Pancreas (tissue), 10 donors: ENCODE data around the gene SPG21. TPM values are rescaled to one million over a fixed set of nuclear protein-coding genes. Genes with fewer than 3 reads are reported as not detected.
A peak's percentile ranks its signal among the peaks of the same experiment; 100 is the strongest.

Experiments used
- ATAC-seq, 4 donors: fragments of 200-7000 bp; cut with Tn5 transposase; one replicate each; pipeline versions ENCODE4 v1.8.0 to v1.9.1; 2020; ENCODE audit warnings: mild to moderate bottlenecking in 4 of 4, moderate library complexity in 4 of 4
- DNase-seq, 6 donors: peaks; one replicate each; pipeline ENCODE4 v3.0.0-alpha.2; 2020
- FAIRE-seq: peaks from 2 replicates; lab custom pipeline; 2012; peaks lifted over from hg19 to GRCh38; lab: Jason Lieb, UNC
- H3K27ac ChIP-seq, 4 donors: fragments of 200-600 bp; sonication (generic); 1 replicate in 3 of 4; 2 replicates in 1 of 4; pipeline versions ENCODE4 v1.5.0 to v1.8.0; 2020
- H3K27me3 ChIP-seq, 4 donors: fragments of 200-600 bp; one replicate each; pipeline ENCODE4 v1.8.0; 2021
- H3K36me3 ChIP-seq, 3 donors: fragments of 200-600 bp; sonication (generic) in 1 of 3; one replicate each; pipeline versions ENCODE4 v1.5.0 to v1.8.0; 2020 to 2021
- H3K4me1 ChIP-seq, 3 donors: fragments of 200-600 bp; one replicate each; pipeline ENCODE4 v1.8.0; 2021
- H3K4me3 ChIP-seq, 4 donors: fragments of 200-600 bp; sonication (generic) in 2 of 4; one replicate each; pipeline versions ENCODE4 v1.5.0 to v1.8.0; 2020 to 2021
- H3K9me3 ChIP-seq, 4 donors: fragments of 200-600 bp; one replicate each; pipeline ENCODE4 v1.8.0; 2021
- WGBS, 2 donors: extraction: QIAGEN DNeasy Blood & Tissue Kit; methylation state at CpG; one replicate each; pipeline ENCODE4 v1.1.7; 2013; 5-methylcytosine and 5-hydroxymethylcytosine counted together
- intact Hi-C, 3 donors: fragments of 100-400 bp; cut with DNase I; formaldehyde crosslinking; loops; one replicate each; pipeline versions ENCODE4 v1.11.1 to v1.14.2; 2022
- polyA plus RNA-seq, 2 donors: library from polyadenylated mRNA; stranded (reverse); fragments of 200-250 nt; gene quantifications; one replicate each; pipeline ENCODE4 v1.2.3, GENCODE V29; 2013
- total RNA-seq, 6 donors: library from RNA; stranded (reverse); fragmentation: NEBNext Ultra II Directional in 4 of 6; extraction: Animal tissue kit (Norgen Biotek cat#: 25700) in 4 of 6; gene quantifications; one replicate each; pipeline versions ENCODE4 v1.2.1 to v1.2.4, GENCODE V29; 2021 to 2023
- TF ChIP-seq, protein P1 (sequence below), 4 donors: fragments of 200-600 bp; sonication (generic) in 3 of 4; IDR thresholded peaks; one replicate each; pipeline versions ENCODE4 v1.5.0 to v1.8.0; 2021; ENCODE audit warnings: antibody characterized with exemption in 4 of 4
- donor health status: healthy with polysubstance abuse.
- donor health status: DM: no; HTN: no; CAD: no; lungs with moderate emphysema.
- donor health status: DM: no; HTN: no; CAD: no.
- donor health status: control.
- donor health status: control.
- donor health status: Bipolar disorder and iron deficiency.
- donor health status: DM: yes; HTN: yes; CAD: no.
- donor health status: DM: no; HTN: no; CAD: no.
- donor health status: DM: no; HTN: no; CAD: no.
- donor health status: DM: yes; HTN: yes; CAD: no.

SPG21 gene
- total and polyA plus RNA-seq, 8 donors: 21.1 to 40.2 (median 29.5) TPM

DNA sequence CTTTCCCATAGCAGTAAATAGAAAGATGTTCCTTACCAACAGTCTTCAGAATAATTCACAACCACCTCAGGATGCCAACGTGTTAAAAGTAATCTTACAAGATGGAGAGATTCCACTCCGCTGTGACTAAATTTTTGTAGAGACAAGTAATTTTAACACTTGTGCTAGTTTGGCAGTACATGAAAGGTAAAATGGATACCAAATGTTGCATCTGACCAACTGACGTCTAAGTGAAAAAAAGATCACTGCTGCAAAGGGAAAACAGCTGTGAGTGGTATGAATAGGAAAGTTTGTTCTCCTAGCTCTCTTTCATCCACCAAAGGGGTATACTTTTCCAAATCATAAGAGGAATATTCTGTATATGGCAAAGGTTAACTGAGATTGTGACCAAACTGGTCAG lies 2.6 kb downstream of the SPG21 start:
- intact Hi-C loops: no loop called here
- H3K4me1 ChIP-seq: peaks cover 0 to 13% (median 0%) of the 10 kb centered on the region in 3 donors
- DNase-seq (no peak), ATAC-seq (no peak), FAIRE-seq (no peak)
- H3K36me3 ChIP-seq: no peaks in the 10 kb centered on the region
- TF ChIP-seq, protein P1, sequence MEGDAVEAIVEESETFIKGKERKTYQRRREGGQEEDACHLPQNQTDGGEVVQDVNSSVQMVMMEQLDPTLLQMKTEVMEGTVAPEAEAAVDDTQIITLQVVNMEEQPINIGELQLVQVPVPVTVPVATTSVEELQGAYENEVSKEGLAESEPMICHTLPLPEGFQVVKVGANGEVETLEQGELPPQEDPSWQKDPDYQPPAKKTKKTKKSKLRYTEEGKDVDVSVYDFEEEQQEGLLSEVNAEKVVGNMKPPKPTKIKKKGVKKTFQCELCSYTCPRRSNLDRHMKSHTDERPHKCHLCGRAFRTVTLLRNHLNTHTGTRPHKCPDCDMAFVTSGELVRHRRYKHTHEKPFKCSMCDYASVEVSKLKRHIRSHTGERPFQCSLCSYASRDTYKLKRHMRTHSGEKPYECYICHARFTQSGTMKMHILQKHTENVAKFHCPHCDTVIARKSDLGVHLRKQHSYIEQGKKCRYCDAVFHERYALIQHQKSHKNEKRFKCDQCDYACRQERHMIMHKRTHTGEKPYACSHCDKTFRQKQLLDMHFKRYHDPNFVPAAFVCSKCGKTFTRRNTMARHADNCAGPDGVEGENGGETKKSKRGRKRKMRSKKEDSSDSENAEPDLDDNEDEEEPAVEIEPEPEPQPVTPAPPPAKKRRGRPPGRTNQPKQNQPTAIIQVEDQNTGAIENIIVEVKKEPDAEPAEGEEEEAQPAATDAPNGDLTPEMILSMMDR (IDR thresholded peaks at IDR 0.05): no peak
- no peaks in the 10 kb centered on the region for H3K9me3 ChIP-seq
- no peak overlapping the region for H3K4me3 ChIP-seq
- 71 to 73% methylated on average over 3 of the region's 3 CpGs for WGBS, 2 donors
- H3K27ac ChIP-seq: no peak overlapping the region
- no peaks in the 10 kb centered on the region for H3K27me3 ChIP-seq

DNA sequence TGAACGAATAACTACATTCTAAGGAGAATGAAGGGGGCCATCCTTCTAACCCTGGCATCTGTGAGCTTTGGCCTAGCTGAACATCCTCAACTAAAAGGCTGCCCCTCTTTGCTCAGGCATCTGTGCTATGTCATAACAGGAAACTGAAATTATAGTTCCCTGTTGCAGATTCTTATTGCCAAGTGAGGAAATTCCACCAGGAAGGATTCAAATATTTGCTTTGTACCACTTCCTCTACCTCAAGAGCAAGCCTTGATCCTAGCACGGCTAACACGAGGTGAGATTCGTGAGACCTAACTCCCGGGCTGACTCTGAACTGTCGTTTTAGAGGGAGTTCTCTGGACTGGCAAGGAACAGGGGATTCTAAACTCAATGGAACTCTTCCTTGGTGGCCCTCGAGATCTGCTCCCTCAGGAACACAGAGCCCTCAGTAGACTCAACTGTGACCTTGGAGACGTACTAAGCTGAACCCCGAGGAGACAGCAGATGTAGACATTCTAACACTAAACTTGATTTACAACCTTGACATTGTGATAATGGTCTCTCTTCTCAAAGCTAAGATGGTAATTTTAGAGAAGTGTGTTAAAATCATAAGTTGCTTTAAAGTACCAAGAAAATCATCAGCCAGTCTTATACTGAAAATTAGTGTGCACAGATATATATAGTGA lies 4.2 kb downstream of the SPG21 start:
- WGBS, 2 donors: 51 to 58% methylated on average over 9 of the region's 9 CpGs
- intact Hi-C loops: no loop called here
- Histone ChIP-seq H3K36me3 (no peaks in the 10 kb centered on the region), H3K27ac (peak overlapping the region in 2 of 4 donors; percentile 42 to 64), H3K4me3 (no peak overlapping the region), H3K27me3 (no peaks in the 10 kb centered on the region), H3K9me3 (no peaks in the 10 kb centered on the region), H3K4me1 (peaks cover 0 to 12% (median 0%) of the 10 kb centered on the region in 3 donors)
- DNase-seq: no peak
- TF ChIP-seq, protein P1 (IDR thresholded peaks at IDR 0.05): no peak
- no peak for FAIRE-seq
- ATAC-seq: peak in 1 of 4 donors; percentile 1

GRCh38 chr15:64982472-64982871 lies 7.2 kb downstream of the SPG21 start:
- H3K9me3 ChIP-seq: no peaks in the 10 kb centered on the region
- intact Hi-C loops: no loop called here
- TF ChIP-seq, protein P1 (IDR thresholded peaks at IDR 0.05): no peak

GRCh38 chr15:64981812-64982431 lies 7.8 kb downstream of the SPG21 start:
- ATAC-seq: no peak
- 88 to 89% methylated on average over 6 of the region's 6 CpGs for WGBS, 2 donors
- H3K9me3 ChIP-seq: no peaks in the 10 kb centered on the region
- peaks cover 0 to 19% (median 0%) of the 10 kb centered on the region in 3 donors for H3K36me3 ChIP-seq
- TF ChIP-seq, protein P1 (IDR thresholded peaks at IDR 0.05): no peak
- H3K4me3 ChIP-seq: no peak overlapping the region
- no peak overlapping the region for H3K27ac ChIP-seq
- no peak for FAIRE-seq
- DNase-seq: no peak
- H3K27me3 ChIP-seq: no peaks in the 10 kb centered on the region
- H3K4me1 ChIP-seq: peaks cover 0 to 6% (median 0%) of the 10 kb centered on the region in 3 donors
- intact Hi-C loops: no loop called here

More at GRCh38 chr15:64982472-64982871, 7.2 kb downstream of the SPG21 start:
- peaks cover 0 to 8% (median 0%) of the 10 kb centered on the region in 3 donors for H3K4me1 ChIP-seq
- peaks cover 0 to 15% (median 0%) of the 10 kb centered on the region in 3 donors for H3K36me3 ChIP-seq
- H3K27me3 ChIP-seq: no peaks in the 10 kb centered on the region
- FAIRE-seq: no peak
- H3K4me3 ChIP-seq: no peak overlapping the region
- no peak for ATAC-seq
- H3K27ac ChIP-seq: no peak overlapping the region
- no peak for DNase-seq
- WGBS, 2 donors: 93 to 95% methylated on average over 1 of the region's 1 CpG
